Measurements from ENCODE around the gene ARPC2. TPM values are rescaled to one million over a fixed set of nuclear protein-coding genes. Genes with fewer than 3 reads are reported as not detected.
A peak's percentile ranks its signal among the peaks of the same experiment; 100 is the strongest.

The ARPC2 gene
- total RNA-seq, 1 donor from 2014 or later, result 737 TPM

DNA sequence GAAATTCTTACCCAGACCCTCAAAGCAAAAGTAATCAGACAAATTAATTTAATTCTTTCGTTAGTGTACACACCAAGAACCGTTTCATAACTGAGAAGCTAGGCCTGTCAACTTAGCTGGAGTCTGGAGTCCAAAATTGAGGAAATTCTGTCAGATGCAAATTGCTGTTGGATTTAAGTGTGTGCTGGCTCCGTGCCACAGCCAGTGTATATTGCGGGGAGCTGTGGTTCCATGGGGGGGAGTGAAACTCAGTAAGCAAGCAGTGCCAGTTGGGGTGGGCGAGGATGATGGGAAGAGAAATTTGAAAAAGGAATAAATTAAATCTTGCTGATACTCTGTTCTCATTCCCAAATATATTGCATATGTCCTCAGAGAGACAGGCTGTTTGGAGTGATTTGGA, 4.0 kb downstream of the ARPC2 start:
- intact Hi-C loops (cut with micrococcal nuclease), result no loop called here
- peaks cover 81% of the 10 kb centered on the region for H3K36me3 Mint-ChIP-seq (ENCODE audit: low read depth)
- CTCF ChIA-PET, result interaction anchor here (1.9 to 4.4 kb wide), 2 partner anchors 9 to 36 kb away, joined by 8 to 23 read pairs; no protein-coding TSS in a partner anchor

DNA sequence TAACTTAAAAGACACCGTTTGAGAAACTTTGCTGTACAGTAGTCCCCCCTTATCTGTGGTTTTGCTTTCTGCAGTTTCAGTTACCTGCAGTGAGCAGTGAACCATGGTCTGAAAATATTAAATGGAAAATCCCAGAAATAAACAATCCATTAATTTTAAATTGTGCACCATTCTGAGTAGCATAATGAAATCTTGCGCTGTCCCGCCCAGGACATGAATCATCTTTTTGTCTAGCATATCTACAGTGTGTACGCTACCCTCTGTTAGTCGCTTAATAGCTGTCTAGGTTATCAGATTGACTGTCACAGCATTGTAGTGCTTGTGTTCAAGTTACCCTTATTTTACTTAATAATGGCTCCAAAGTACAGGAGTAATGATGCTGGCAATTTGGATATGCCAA, 6.1 kb downstream of the ARPC2 start:
- no peaks in the 10 kb centered on the region for H3K9me3 Mint-ChIP-seq
- H3K36me3 Mint-ChIP-seq (ENCODE audit: low read depth), result peaks cover 85% of the 10 kb centered on the region
- peak overlapping the region; percentile 65 for H3K27ac Mint-ChIP-seq
- H3K27me3 Mint-ChIP-seq, result no peaks in the 10 kb centered on the region
- ChIA-PET POLR2A (interaction anchor here (1.6 kb wide), 2 partner anchors 26 to 67 kb away, joined by 3 to 5 read pairs; no protein-coding TSS in a partner anchor), CTCF (interaction anchor here (0.6 kb wide), 1 partner anchor 90 kb away, joined by 3 read pairs; no protein-coding TSS in a partner anchor)
- DNase-seq, result no peak
- TF ChIP-seq, protein P1, sequence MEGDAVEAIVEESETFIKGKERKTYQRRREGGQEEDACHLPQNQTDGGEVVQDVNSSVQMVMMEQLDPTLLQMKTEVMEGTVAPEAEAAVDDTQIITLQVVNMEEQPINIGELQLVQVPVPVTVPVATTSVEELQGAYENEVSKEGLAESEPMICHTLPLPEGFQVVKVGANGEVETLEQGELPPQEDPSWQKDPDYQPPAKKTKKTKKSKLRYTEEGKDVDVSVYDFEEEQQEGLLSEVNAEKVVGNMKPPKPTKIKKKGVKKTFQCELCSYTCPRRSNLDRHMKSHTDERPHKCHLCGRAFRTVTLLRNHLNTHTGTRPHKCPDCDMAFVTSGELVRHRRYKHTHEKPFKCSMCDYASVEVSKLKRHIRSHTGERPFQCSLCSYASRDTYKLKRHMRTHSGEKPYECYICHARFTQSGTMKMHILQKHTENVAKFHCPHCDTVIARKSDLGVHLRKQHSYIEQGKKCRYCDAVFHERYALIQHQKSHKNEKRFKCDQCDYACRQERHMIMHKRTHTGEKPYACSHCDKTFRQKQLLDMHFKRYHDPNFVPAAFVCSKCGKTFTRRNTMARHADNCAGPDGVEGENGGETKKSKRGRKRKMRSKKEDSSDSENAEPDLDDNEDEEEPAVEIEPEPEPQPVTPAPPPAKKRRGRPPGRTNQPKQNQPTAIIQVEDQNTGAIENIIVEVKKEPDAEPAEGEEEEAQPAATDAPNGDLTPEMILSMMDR (IDR thresholded peaks at IDR 0.05), result no peak
- H3K4me1 Mint-ChIP-seq, result peaks cover 92% of the 10 kb centered on the region
- peak; percentile 26 for ATAC-seq (ENCODE audit: low read depth)
- peak overlapping the region; percentile 60 for H3K4me3 Mint-ChIP-seq
- intact Hi-C loops (cut with micrococcal nuclease), result no loop called here

More for the DNA sequence above, 4.0 kb downstream of the ARPC2 start:
- POLR2A ChIA-PET, result interaction anchor here (0.6 to 7.9 kb wide), 4 partner anchors 9 to 183 kb away, joined by 3 to 211 read pairs (median 73); partner anchors contain the start of genes AAMP, GPBAR1 and PNKD
- no peaks in the 10 kb centered on the region for H3K27me3 Mint-ChIP-seq
- H3K9me3 Mint-ChIP-seq, result no peaks in the 10 kb centered on the region
- ATAC-seq (ENCODE audit: low read depth) (no peak), DNase-seq (no peak)
- peaks cover 85% of the 10 kb centered on the region for H3K4me1 Mint-ChIP-seq
- H3K27ac Mint-ChIP-seq, result peak overlapping the region; percentile 99
- TF ChIP-seq, protein P1 (IDR thresholded peaks at IDR 0.05), result no peak
- H3K4me3 Mint-ChIP-seq, result peak overlapping the region; percentile 98

DNA sequence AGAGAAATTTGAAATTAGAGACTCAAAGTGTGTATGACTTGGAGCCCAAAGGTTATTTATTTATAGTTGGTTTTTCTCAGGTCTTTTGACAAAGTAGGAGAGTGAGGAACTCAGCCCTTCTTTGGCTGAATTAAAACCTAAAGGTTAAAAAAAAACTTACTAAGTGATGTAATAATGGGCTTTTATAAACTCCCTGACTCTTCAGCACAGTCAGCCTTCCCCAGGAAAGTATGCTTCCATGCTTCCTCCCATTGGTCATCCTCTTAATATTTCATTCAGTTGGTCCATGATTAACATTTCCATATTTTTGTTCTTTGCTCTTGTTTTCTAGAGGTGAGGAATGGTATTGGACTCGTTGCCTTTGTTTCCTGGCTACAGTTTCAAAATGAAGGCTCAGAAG, 7.2 kb downstream of the ARPC2 start:
- CTCF ChIA-PET, result no interaction called here
- Mint-ChIP-seq H3K27ac (peak overlapping the region; percentile 37), H3K4me3 (peak overlapping the region; percentile 25), H3K27me3 (no peaks in the 10 kb centered on the region), H3K36me3 (ENCODE audit: low read depth) (peaks cover 87% of the 10 kb centered on the region), H3K9me3 (no peaks in the 10 kb centered on the region), H3K4me1 (peaks cover 95% of the 10 kb centered on the region)
- ATAC-seq (ENCODE audit: low read depth) (no peak), DNase-seq (no peak)
- intact Hi-C loops (cut with micrococcal nuclease), result no loop called here
- TF ChIP-seq, protein P1 (IDR thresholded peaks at IDR 0.05), result no peak
- POLR2A ChIA-PET, result no interaction called here

- Mint-ChIP-seq H3K27me3 (no peaks in the 10 kb centered on the region), H3K36me3 (ENCODE audit: low read depth) (peaks cover 84% of the 10 kb centered on the region), H3K9me3 (no peaks in the 10 kb centered on the region), H3K4me1 (peaks cover 91% of the 10 kb centered on the region), H3K27ac (peak overlapping the region; percentile 80), H3K4me3 (no peak overlapping the region)
- CTCF ChIA-PET, result interaction anchor here (1.5 kb wide), 1 partner anchor 30 kb away, joined by 5 read pairs; no protein-coding TSS in a partner anchor
- no peak for ATAC-seq (ENCODE audit: low read depth)
- TF ChIP-seq, protein P1 (IDR thresholded peaks at IDR 0.05), result no peak
- intact Hi-C loops (cut with micrococcal nuclease), result no loop called here
- no peak for DNase-seq
- POLR2A ChIA-PET, result interaction anchor here (1.0 to 10.1 kb wide), 3 partner anchors 9 to 43 kb away, joined by 3 to 211 read pairs (median 4); partner anchors contain the start of genes AAMP, ARPC2 and PNKD
Measured at GRCh38 chr2:218226903-218227302, 9.9 kb downstream of the ARPC2 start.

DNA sequence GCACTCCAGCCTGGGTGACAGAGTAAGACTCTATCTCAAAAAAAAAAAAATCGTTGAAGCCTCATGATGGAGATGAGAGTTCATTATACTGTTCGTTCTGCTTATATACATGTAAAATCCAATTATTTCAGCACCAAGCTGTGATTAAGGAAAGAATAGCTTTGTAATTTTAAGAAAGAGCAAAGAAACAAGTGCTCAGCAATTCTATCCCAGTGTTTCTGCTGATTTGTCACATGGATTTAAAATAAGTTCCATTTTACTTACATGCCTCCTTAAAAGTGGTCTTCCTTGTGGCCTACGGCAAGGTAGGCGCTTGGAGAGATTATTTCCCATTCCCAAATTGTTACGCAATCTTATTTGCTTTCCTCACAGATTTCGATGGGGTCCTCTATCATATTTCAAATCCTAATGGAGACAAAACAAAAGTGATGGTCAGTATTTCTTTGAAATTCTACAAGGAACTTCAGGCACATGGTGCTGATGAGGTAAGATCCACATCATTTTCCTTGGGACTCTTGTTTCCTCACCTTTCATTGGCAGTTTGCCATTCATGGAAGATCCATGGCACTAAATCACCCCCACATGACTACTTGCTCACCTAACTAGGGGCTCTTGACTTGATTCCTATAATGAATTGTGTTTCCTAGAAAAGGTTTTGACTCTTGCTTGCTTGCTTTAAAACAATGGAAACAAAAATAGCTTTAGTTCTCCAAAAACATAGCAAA, 11.5 kb downstream of the ARPC2 start:
- ATAC-seq (ENCODE audit: low read depth), result no peak
- intact Hi-C loops (cut with micrococcal nuclease), result loop anchor here (1.0 to 2.0 kb wide), 4 partner anchors 10 to 42 kb away; no protein-coding TSS in a partner anchor
- CTCF ChIA-PET, result interaction anchor here (3.0 to 3.3 kb wide), 2 partner anchors 9 to 29 kb away, joined by 21 to 23 read pairs; no protein-coding TSS in a partner anchor

More for the DNA sequence above, 11.5 kb downstream of the ARPC2 start:
- Mint-ChIP-seq H3K4me1 (peaks cover 75% of the 10 kb centered on the region), H3K27me3 (no peaks in the 10 kb centered on the region), H3K9me3 (no peaks in the 10 kb centered on the region), H3K27ac (peak overlapping the region; percentile 87), H3K36me3 (ENCODE audit: low read depth) (peaks cover 85% of the 10 kb centered on the region), H3K4me3 (peak overlapping the region; percentile 56)
- TF ChIP-seq, protein P1 (IDR thresholded peaks at IDR 0.05), result no peak
- POLR2A ChIA-PET, result interaction anchor here (0.5 to 10.1 kb wide), 8 partner anchors 10 to 59 kb away, joined by 3 to 211 read pairs (median 6); partner anchors contain the start of genes AAMP, ARPC2 and PNKD
- DNase-seq, result no peak
